Femur (tissue), 1 donor: ENCODE data around the gene AFG1L.
"Not testable (repeated sequence)": the region's sequence is repeated elsewhere in the genome, so short reads cannot be mapped to it uniquely, and the experiment has no call there.

Experiments used
- DNase-seq: peaks from one replicate; pipeline ENCODE4 v3.0.0-alpha.2; 2017

The AFG1L gene

GRCh38 chr6:108294727-108295625 lies at the start of gene AFG1L:
TSS of gene AFG1L (plus strand) at chr6:108295054. CDS start at chr6:108295080, 26 bp downstream.
- peak; percentile 96 for DNase-seq

- not testable (repeated sequence) for DNase-seq
These were observed 49.8 kb upstream of the AFG1L start for GRCh38 chr6:108245095-108245494.

GRCh38 chr6:108247965-108248536 lies 46.8 kb upstream of the AFG1L start:
- DNase-seq, result no peak

GRCh38 chr6:108250240-108250866 lies 44.5 kb upstream of the AFG1L start:
- no peak for DNase-seq

- no peak for DNase-seq
These were observed 43.6 kb upstream of the AFG1L start for GRCh38 chr6:108251252-108251651.

- DNase-seq, result no peak
These were observed 42.8 kb upstream of the AFG1L start for GRCh38 chr6:108252055-108252454.

GRCh38 chr6:108253241-108253640 lies 41.6 kb upstream of the AFG1L start:
- DNase-seq, result no peak

GRCh38 chr6:108254433-108255410 lies 40.1 kb upstream of the AFG1L start:
- DNase-seq, result no peak

GRCh38 chr6:108260126-108260808 lies 34.6 kb upstream of the AFG1L start:
- peak; percentile 65 for DNase-seq

GRCh38 chr6:108260809-108261569 lies 33.9 kb upstream of the AFG1L start, which contains the start of gene SNX3:
TSS of gene SNX3 (minus strand) at chr6:108261040. CDS start at chr6:108260921, 119 bp downstream.
- DNase-seq, result peak; percentile 96

GRCh38 chr6:108263371-108263770 lies 31.5 kb upstream of the AFG1L start:
- DNase-seq, result no peak

- DNase-seq, result no peak
These were observed 26.0 kb upstream of the AFG1L start for GRCh38 chr6:108268845-108269244.

GRCh38 chr6:108269955-108270354 lies 24.9 kb upstream of the AFG1L start:
- not testable (repeated sequence) for DNase-seq

- DNase-seq, result no peak
These were observed 20.3 kb upstream of the AFG1L start for GRCh38 chr6:108274546-108274945.

GRCh38 chr6:108275976-108276375 lies 18.9 kb upstream of the AFG1L start:
- no peak for DNase-seq

- no peak for DNase-seq
These were observed 17.6 kb upstream of the AFG1L start for GRCh38 chr6:108277295-108277694.

- no peak for DNase-seq
These were observed 17.0 kb upstream of the AFG1L start for GRCh38 chr6:108277831-108278230.

- no peak for DNase-seq
These were observed 9.5 kb upstream of the AFG1L start for GRCh38 chr6:108285381-108285780.

GRCh38 chr6:108286366-108286765 lies 8.5 kb upstream of the AFG1L start:
- no peak for DNase-seq

GRCh38 chr6:108287373-108287772 lies 7.5 kb upstream of the AFG1L start:
- no peak for DNase-seq

- no peak for DNase-seq
These were observed 6.1 kb upstream of the AFG1L start for GRCh38 chr6:108288742-108289141.
